NK-92 (cell line): Measurements from ENCODE around the gene USP6NL.

Experiments
- DNase-seq: peaks from one replicate; lab custom pipeline; 2025; ENCODE audit not compliant: unreplicated experiment; lab: John Stamatoyannopoulos, UW

Gene USP6NL

DNA sequence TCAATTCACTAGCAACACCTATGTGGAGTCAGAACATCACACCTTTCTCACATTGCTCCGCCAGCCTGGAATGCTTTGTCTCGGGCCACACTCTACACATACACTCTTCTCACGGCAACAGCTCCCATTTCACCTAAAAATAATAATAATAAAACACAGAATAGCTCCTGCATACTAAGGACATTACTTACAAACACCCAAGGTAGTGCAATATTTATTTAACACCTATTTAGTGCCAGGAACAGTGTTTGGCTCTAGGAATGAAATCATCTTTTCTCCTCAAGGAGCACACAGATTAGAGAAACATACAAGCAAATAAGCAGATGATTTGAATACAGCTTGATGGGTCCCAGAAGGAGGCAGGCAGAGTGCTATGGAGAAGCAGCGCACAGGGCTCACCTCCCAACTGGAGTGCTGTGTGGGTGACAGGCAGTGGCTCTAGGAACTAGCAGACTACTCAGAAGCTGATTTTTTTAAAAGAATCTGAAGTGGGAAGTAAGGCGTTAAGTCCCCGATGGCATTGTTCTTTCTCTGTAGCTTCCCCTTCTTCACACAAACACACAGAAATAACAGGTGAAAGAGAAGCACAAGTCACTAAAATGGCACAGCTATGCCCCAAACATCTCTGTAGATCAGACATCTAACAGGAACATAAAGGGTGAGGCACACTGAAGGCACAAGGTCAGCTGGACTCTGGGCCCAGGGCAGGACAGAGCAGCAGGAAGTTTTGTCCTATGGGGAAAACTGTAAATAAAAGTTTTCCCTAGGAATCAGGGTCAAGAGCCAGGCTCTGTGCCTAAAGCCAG is 16.7 kb downstream of the USP6NL start:
- DNase-seq, result no peak

DNA sequence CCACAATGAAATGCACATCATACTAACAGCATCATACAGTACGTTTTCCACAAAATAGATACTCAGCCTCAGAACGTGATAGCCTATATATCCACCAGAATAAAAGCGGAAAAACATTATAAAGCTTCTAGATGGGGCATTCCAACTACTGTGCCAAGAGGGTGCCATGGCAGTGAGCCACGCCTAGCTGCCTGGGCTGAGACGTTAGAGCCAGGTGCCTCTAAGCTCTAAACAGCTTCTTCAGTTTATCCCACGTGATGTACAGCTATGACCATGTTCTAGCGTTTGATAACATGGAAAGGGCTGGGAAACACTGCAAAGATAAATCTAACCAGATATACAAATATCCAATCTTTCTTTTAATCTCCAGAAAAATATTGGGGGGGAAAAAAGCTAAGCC is 17.8 kb downstream of the USP6NL start:
- DNase-seq, result no peak

DNA sequence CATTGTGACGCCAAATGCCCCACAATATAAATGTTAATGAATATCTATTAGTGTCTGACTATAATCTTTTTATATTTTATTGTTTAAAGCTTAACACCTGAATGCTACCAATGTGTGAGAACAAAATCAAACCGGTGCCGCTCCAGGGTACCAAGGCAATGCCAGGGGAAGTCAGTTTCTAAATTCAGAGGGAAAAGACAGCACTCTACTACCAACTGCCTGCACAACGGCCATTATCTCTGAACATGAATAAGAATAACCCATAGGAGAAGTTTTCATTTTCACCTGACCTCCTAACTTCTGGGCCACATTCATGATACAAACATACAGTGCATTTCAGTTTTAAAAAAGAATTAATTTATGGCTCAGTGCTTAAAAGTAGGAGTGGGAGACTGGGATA is 21.7 kb downstream of the USP6NL start:
- no peak for DNase-seq

DNA sequence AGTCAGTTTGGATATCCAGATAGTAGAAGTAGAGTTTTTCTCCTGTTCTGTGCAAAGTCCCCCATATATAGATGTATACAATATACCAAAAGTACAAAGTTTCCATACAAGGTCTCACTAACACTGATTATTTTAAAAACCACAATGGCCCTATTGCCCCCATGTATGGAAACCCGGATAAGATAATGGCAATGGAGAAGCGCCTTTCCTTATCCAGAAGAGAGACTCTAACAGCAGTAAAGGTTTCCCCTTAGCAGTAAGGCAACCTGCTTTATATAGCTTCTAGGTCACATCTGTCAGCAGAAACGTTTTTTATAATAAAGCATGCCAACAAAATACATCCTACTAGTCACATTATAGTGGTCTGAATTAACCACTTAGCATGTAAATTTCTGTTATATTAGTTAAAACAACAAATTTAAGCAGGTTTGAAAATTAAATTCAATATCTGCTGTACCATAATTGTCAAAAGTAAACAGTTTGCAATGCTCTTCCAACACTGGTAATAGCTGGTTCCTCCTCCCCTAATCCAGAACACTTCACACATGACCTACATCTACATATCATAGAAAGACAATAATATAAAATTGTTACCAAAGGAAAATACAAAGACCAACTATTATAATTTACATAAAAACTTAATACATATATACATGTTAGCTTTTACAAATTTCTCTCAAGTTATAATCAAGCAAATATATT is 22.4 kb downstream of the USP6NL start:
- DNase-seq, result no peak

DNA sequence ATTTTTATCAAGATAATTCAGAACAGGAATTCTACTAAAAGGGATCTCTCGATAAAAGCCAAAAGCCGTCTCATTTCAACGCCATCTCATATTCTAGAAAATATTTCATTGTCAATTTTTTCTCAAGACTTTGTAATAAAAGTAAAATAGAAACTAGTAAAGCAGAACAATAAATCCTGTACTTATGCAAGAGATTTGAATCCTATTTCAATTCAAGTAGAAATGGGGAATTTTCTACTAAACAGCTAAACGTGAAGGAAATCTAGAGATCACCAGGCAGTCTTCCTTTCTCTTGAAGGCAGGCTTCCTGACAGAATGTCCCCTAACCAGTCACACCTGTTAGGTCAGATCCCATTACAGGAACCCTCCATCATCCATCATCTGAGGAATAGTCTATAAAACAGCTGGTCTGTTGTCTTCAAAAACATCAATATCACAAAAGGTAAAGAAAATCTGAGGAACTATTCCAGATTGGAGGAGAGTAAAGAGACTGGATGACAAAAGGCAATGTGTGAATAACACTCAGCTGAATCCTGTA is 23.7 kb downstream of the USP6NL start:
- no peak for DNase-seq

DNA sequence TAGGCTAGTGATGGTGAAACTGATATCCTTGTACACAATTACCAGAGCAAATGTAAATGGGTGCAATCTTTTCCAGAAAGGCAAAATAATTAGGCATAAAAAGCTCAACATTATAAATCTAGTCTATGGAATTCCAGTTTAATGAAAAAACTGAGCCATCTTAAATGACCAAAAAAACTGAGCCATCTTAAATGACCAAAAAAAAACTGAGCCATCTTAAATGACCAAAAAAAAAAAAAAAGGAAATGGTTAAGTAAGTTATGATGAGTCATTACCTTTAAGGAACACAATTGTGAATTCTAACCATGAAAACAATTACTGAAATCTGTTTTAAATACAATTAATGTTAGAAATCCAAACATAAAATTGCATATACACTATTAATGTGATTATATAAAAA is 25.3 kb downstream of the USP6NL start:
- no peak for DNase-seq

DNA sequence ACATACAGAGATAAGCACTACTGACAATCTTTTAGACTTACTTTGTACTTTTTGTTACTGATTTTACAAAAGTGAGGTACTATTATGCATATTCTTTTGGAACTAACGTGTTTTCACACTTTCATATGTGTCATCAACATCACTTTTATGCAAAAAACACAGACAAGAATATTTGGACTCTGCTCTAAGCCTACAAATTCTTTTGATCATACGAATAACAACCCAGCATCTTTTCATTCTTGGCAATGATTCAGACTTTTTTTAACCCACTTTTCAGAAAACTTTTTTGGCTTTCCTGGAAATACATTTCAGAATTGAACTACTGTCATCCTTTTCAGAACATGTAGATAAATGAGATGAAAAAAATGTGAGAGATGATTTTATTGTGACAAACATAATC is 30.2 kb downstream of the USP6NL start:
- DNase-seq, result no peak

DNA sequence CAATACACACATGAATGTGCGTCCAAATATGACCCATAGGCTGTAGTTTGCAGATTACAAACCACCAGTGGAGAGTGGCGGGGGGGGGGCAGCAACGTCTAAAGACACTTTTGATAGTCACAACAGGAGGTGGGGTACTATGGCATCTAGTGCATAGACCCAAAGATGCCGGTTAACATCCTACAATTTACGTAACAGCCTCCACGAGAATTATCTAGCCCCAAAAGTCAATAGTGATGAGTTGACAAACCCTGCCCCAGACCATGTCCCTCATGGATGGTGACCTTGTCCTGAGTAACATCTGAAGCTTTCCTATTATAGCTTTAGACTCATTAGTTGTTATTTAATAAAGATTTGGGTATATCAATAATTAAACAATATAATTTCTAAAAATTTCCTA is 31.6 kb downstream of the USP6NL start:
- DNase-seq, result no peak

DNA sequence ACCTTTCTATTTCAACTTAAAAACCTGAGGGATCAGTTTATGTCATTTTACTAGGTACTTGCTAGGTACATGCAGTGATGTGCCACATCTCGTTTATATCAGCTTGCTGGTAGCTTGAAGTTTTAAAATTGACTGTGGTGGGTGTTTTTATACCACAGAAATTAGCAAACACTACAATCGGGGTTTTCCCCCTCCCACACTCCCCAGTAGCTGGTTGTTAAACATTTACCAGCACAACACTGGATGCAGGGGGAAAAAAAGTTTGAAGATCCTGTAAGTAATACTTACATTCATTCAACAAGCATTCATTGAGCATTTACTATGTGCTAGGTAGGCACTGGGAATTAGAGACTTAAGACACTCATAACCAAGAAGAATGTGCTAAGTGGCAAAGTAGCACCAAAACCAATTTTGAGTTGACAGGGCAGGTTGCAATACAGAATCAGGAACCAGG is 32.6 kb downstream of the USP6NL start:
- DNase-seq, result no peak

DNA sequence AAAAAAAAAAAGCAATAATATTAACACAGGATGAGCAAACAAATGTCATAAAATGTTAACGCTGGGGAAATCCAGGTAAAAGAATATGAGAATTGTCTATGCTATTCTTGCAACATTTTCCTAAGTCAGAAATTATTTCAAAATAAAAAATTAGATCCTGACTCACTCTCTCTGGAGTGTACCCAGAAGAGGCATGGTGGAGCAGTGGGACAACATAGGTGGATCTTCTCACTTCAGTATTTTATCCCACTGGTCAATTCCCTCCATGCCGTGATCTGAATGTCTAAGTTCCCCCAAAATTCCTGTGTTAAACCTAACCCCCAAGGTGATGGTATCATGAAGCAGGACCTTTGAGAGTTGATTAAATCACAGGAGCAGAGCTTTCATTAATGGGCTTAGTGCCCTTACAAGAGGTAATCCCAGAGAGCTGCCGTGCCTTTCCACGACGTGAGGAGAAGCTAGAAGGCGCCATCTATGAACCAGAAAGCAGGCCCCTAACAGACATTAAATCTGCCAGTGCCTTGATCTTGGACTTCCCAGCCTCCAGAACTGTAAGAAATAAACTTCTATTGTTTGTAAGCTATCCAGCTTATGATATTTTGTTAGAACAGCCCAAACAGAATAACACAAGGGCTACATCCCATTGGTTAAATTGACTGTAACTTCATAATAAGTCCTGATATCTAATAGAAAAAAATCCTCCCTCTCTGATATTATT is 35.2 kb downstream of the USP6NL start:
- no peak for DNase-seq

DNA sequence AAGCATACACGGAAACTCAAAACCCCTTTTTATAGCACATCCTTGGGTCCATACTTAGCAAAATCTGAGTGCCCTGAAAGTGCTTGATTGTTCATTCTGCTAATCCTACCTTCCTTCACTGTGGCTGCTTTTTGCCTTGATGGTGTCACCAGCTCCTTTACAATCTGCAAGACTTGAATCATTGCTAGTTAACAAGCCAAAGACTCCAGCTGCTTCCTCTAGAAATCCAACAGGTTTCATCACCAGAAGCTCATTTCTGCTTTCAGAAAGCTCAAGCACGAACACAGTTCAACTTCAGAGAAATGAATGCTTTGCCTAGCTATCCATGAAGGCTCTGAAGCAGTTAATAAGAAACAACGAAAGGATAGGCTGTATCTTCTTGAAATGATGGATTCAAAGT is 38.0 kb downstream of the USP6NL start:
- DNase-seq, result no peak

DNA sequence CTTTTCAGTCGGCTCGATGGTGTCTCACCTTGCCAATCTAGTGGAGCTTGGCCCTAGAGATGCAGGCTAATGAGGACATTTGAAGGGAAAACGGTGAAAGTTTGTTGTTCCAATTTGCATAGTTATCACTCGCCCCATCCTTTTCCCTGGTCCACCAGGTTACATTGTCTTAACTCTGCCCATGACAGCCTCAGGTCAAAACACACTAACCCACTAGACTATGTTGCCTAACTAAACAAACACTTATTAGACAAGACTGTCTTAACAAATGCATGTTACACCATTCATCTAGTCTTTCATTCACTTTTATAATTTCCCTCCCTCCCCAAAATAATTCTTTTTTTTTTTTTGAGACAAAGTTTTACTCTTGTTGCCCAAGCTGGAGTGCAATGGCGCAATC is 40.7 kb downstream of the USP6NL start:
- no peak for DNase-seq

DNA sequence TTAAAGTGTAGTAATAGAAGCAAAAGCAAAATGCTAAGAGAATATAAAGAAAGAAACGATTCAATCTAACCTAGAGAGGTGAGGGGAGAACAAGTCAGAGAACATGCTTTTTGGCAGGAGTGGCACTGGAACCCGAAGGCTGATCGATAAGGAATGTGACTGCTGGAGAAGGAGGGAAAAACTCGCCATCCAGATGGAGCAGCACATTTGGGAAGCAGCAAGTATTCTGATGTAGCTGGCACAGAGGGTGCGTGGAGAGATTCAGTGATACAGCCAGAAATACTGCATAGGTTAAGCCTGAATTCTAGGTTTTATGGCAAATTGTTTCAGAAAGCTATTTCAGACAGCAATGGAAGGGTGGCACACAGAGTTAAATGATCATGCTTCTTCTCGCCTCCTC is 42.0 kb downstream of the USP6NL start:
- DNase-seq, result no peak

DNA sequence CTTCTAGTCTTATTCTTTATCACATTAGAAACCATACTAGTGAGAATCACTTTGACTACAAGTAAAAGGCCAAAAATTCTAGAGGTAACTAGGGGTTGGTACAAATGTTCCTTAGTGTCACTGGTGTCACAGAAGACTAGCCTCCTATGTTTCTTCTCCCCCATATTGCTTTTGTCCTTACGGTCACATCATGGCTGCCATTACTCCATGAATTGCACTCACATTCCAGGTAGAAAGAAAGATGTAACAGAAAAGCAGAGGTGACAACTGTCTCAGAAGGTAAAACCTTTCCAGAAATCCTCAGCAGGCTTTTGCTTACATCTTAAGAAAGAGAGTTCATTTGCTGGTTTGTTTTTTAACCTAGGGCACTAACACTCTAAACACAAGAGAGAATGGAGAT is 42.9 kb downstream of the USP6NL start:
- DNase-seq, result no peak

DNA sequence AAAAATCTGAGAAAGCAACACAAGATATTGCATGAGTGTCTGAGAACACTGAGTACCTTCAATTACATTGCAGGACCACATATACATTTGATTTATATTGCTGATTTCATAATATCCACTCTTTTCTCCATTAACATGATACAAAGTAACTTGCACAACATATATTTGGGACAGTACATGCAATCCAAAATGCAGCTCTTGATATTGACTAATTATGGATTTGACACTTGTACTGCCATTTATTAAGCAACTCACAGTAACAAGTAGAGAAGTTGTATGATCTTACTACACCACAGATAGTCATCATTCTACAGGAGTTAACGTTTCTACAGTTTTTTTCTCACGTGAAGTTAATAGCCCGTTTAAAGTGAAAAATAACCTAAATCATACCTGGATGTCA is 46.7 kb downstream of the USP6NL start:
- DNase-seq, result no peak

DNA sequence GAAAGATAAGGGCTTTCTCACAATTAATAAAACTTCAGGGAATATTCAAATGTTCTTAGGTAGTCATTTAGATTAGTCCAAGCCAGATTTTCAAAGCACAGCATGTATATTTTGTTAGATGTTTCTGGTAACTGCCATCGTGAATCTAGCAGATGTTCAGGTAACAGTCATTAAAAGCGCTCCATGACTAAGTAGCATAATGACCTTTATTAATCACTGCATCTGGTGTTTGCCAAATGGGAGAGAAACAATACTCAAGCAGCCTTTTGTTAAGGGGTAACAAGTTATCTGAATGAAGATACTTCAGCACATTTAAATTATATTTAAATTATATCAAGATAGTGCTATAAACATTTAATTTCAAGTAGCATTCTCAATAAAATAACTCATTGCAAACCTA is 47.5 kb downstream of the USP6NL start:
- DNase-seq, result no peak

DNA sequence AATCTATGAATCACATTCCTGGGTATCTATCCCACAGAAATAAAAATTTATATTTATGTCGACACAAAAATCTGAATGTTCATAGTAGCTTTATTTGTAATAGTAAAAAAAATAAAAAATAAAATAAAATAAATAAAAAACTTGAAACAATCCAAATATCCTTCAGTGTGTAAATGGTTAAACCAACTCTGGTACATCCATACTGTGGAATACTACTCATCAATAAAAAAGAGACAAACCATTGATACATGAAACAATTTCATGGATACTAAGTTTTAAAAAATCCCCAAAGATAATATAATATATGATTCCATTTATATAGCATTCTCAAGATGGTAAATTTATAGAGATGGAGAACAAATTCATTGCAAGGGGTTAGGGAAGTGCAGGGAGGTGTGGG is 48.6 kb downstream of the USP6NL start:
- no peak for DNase-seq

DNA sequence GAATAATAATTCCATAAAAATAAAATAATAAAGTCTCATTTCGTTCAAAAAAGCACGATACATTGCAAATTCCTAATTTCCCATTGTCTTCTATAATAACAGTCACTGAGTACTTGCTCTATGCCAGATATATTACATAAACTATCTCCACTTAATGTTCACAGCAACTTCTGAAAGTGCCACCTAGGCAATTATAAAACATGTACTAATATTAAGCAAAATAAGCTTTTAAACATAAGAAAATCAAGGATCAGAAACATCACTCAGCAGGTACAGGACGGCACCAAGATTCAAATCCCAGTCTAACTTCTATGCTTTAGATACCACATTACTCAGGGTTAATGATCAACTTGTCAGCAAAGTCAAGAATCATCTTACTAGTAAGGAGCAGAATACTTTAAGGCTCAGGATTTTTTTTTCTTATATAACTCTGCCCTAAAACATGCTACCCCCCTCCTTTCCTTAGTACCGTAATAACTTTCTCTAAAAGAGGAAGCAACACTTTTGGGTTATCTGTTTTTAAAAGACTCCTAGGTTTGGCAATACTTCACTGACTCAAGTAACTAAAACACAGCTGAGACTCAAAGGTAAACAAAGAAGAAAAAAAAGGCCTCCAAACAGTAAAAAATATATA is 51.3 kb downstream of the USP6NL start:
- DNase-seq, result no peak

DNA sequence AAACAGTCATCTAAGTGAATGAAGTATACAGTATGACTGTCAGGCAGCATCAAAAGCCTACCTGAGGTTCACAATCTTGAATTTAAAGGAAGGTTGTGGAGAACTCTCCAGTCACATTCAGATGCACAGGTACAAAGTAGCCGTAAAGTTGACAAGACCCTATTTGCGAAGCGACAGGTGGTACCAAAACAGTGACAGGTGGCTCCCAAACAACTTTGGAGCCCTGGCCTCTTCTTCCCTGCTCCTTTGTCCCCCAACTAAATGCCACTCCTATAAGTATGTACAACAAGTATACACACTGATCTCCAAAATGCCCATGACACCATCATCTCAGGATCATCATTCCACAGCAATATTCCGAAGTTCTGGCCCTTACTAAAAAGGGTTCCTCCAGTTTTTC is 53.5 kb downstream of the USP6NL start:
- no peak for DNase-seq

DNA sequence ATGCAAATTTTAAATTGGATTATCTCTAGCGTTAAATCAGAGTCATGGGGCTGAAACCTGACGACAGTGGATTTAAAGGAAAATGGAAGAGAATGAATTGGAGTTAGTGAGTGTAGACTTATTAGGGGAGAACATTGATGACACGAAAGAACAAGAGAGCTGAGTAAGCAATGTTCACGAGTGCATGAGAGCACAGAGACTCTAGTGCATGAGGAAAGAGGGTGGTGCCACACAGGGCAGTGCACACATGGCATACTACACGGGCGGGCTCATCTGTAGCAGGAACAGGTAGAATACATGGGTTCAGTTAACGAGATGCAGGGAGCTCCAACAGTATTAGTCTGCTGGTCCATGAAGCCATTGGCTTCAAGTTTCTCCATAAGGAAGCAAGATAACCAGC is 53.9 kb downstream of the USP6NL start:
- no peak for DNase-seq

DNA sequence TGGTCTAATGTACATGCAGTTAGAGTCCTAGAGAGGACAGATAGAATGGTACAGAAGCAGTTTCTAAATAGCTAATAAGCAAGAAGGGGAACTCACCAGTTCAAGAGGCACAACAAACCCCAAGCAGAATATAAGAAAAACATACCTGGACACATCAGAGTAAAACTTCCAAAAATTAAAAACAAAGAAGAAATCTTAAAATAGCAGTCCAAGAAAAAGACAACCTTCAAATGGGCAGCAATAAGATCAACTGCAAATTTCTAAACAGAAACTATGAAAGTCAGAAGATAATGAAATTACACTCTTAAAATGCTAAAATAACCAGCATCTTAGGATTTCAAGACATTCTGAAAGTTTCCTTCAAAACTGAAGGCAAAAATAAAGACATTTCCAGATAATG is 55.9 kb downstream of the USP6NL start:
- DNase-seq, result no peak
